Calu3 (cell line): Measurements from ENCODE around the gene DOCK8. TPM values are rescaled to one million over a fixed set of nuclear protein-coding genes. Genes with fewer than 3 reads are reported as not detected.

Source experiments
- BruUV-seq: library from RNA; stranded (reverse); fragments of 400-500 nt; replicated peaks from 2 replicates; lab custom pipeline; 2021; lab: Mats Ljungman, UMichigan
- CTCF ChIA-PET: fragments of 300-600 bp; sonication (Branson Sonifier 250); formaldehyde crosslinking; loops from one replicate; lab custom pipeline; 2022; ENCODE audit warnings: antibody characterized with exemption; lab: Charles Lee
- DNase-seq: peaks from one replicate; pipeline ENCODE4 v3.0.0; 2022
- H3K27ac Mint-ChIP-seq: one replicate; pipeline ENCODE4 v1.8.0; 2022; ENCODE audit warnings: mixed read lengths; ENCODE audit not compliant: unreplicated experiment
- H3K27me3 Mint-ChIP-seq: one replicate; pipeline ENCODE4 v1.8.0; 2022; ENCODE audit warnings: mixed read lengths; ENCODE audit not compliant: unreplicated experiment
- H3K36me3 Mint-ChIP-seq: one replicate; pipeline ENCODE4 v1.8.0; 2022; ENCODE audit warnings: mild to moderate bottlenecking, moderate library complexity, mixed read lengths; ENCODE audit not compliant: insufficient read depth, unreplicated experiment
- H3K4me1 Mint-ChIP-seq: one replicate; pipeline ENCODE4 v1.8.0; 2022; ENCODE audit warnings: mild to moderate bottlenecking, low read depth, mixed read lengths; ENCODE audit not compliant: unreplicated experiment
- H3K4me3 Mint-ChIP-seq: one replicate; pipeline ENCODE4 v1.8.0; 2022; ENCODE audit warnings: mild to moderate bottlenecking, low read depth, moderate library complexity, mixed read lengths; ENCODE audit not compliant: unreplicated experiment
- H3K9me3 Mint-ChIP-seq: one replicate; pipeline ENCODE4 v1.8.0; 2022; ENCODE audit warnings: low read depth, mixed read lengths; ENCODE audit not compliant: unreplicated experiment
- CTCF ChIP-seq: fragments of 200-600 bp; IDR thresholded peaks from one replicate; pipeline ENCODE4 v1.8.0; 2022; ENCODE audit warnings: antibody characterized with exemption; ENCODE audit not compliant: unreplicated experiment
- intact Hi-C: fragments of 100-400 bp; cut with micrococcal nuclease; formaldehyde crosslinking; loops from one replicate; pipeline ENCODE4 v1.10.0; 2022; ENCODE audit not compliant: unreplicated experiment
- total RNA-seq: library from RNA; stranded (reverse); gene quantifications from 2 replicates; pipeline ENCODE4 v1.2.3, GENCODE V29; 2022

DOCK8 gene
- total RNA-seq, 1 experiment from 2014 or later, result 0.50 TPM

- no peaks in the 10 kb centered on the region for H3K36me3 Mint-ChIP-seq
- no peaks in the 10 kb centered on the region for H3K9me3 Mint-ChIP-seq
- H3K4me1 Mint-ChIP-seq, result no peaks in the 10 kb centered on the region
- no peak for DNase-seq
- no TSS peak for BruUV-seq
- TF ChIP-seq CTCF, result no peak
- H3K27me3 Mint-ChIP-seq, result peaks cover 24% of the 10 kb centered on the region
- intact Hi-C loops, result no loop called here
- no peak overlapping the region for H3K4me3 Mint-ChIP-seq
- H3K27ac Mint-ChIP-seq, result no peak overlapping the region
- CTCF ChIA-PET, result no interaction called here
Observed at GRCh38 chr9:357560-357959, 142.9 kb downstream of the DOCK8 start.

GRCh38 chr9:362561-363273 lies 148.1 kb downstream of the DOCK8 start:
- H3K9me3 Mint-ChIP-seq, result no peaks in the 10 kb centered on the region
- CTCF ChIA-PET, result interaction anchor here (0.6 kb wide), 1 partner anchor 21 kb away, joined by 4 read pairs; no protein-coding TSS in a partner anchor

GRCh38 chr9:363274-363612 lies 148.6 kb downstream of the DOCK8 start:
- BruUV-seq, result no TSS peak
- Mint-ChIP-seq H3K4me3 (no peak overlapping the region), H3K4me1 (no peaks in the 10 kb centered on the region), H3K27me3 (peaks cover 46% of the 10 kb centered on the region), H3K36me3 (no peaks in the 10 kb centered on the region), H3K9me3 (no peaks in the 10 kb centered on the region), H3K27ac (no peak overlapping the region)
- no peak for DNase-seq
- intact Hi-C loops, result no loop called here
- no peak for TF ChIP-seq CTCF
- CTCF ChIA-PET, result interaction anchor here (0.6 kb wide), 1 partner anchor 20 kb away, joined by 4 read pairs; no protein-coding TSS in a partner anchor

More at GRCh38 chr9:362561-363273, 148.1 kb downstream of the DOCK8 start:
- Mint-ChIP-seq H3K27ac (no peak overlapping the region), H3K27me3 (peaks cover 52% of the 10 kb centered on the region), H3K36me3 (no peaks in the 10 kb centered on the region), H3K4me3 (no peak overlapping the region), H3K4me1 (no peaks in the 10 kb centered on the region)
- intact Hi-C loops, result no loop called here
- TF ChIP-seq CTCF, result no peak
- no TSS peak for BruUV-seq
- no peak for DNase-seq

- intact Hi-C loops, result no loop called here
- no TSS peak for BruUV-seq
- Mint-ChIP-seq H3K27me3 (peaks cover 46% of the 10 kb centered on the region), H3K4me3 (no peak overlapping the region), H3K36me3 (no peaks in the 10 kb centered on the region), H3K9me3 (no peaks in the 10 kb centered on the region), H3K4me1 (no peaks in the 10 kb centered on the region), H3K27ac (no peak overlapping the region)
- DNase-seq, result no peak
- CTCF ChIA-PET, result interaction anchor here (0.6 to 0.7 kb wide), 2 partner anchors 51 to 170 kb away, joined by 3 read pairs; no protein-coding TSS in a partner anchor
- no peak for TF ChIP-seq CTCF
Observed at GRCh38 chr9:365436-365835, 150.8 kb downstream of the DOCK8 start.
